H9 (cell line): ENCODE measurements around the gene ARHGAP25. TPM values are rescaled to one million over a fixed set of nuclear protein-coding genes. Genes with fewer than 3 reads are reported as not detected.

Experiments
- DNase-seq: peaks from one replicate; pipeline ENCODE4 v3.0.0-alpha.2; 2017
- H2AFZ ChIP-seq: one replicate; pipeline ENCODE4 v1.6.1; 2013; ENCODE audit warnings: mild to moderate bottlenecking, low read length, control low read depth, moderate library complexity
- H2AK5ac ChIP-seq: 2 replicates; pipeline ENCODE4 v1.6.1; 2013; ENCODE audit warnings: low read length, control low read depth, mixed read lengths; ENCODE audit not compliant: insufficient read length
- H2BK120ac ChIP-seq: one replicate; pipeline ENCODE4 v1.6.1; 2013; ENCODE audit warnings: low read depth, mild to moderate bottlenecking, low read length, control low read depth, inconsistent platforms; ENCODE audit not compliant: poor library complexity, severe bottlenecking
- H2BK12ac ChIP-seq: 2 replicates; pipeline ENCODE4 v1.6.1; 2013; ENCODE audit warnings: low read length, control low read depth, mixed read lengths, low read depth; ENCODE audit not compliant: insufficient read length
- H2BK15ac ChIP-seq: 2 replicates; pipeline ENCODE4 v1.6.1; 2013; ENCODE audit warnings: low read depth, low read length, control low read depth
- H2BK20ac ChIP-seq: one replicate; pipeline ENCODE4 v1.6.1; 2013; ENCODE audit warnings: low read depth, mild to moderate bottlenecking, low read length, control low read depth, inconsistent platforms; ENCODE audit not compliant: poor library complexity, severe bottlenecking
- H2BK5ac ChIP-seq: 2 replicates; pipeline ENCODE4 v1.6.1; 2013; ENCODE audit warnings: low read length, control low read depth, mixed read lengths; ENCODE audit not compliant: insufficient read length
- H3K14ac ChIP-seq: 2 replicates; pipeline ENCODE4 v1.6.1; 2013; ENCODE audit warnings: low read length, control low read depth; ENCODE audit not compliant: insufficient read depth
- H3K18ac ChIP-seq: 2 replicates; pipeline ENCODE4 v1.6.1; 2013; ENCODE audit warnings: low read depth, mild to moderate bottlenecking, mixed read lengths, low read length, control low read depth; ENCODE audit not compliant: insufficient read length
- H3K23ac ChIP-seq: 2 replicates; pipeline ENCODE4 v1.6.1; 2013; ENCODE audit warnings: low read length, control low read depth, mixed read lengths, low read depth; ENCODE audit not compliant: insufficient read length
- H3K23me2 ChIP-seq: 2 replicates; pipeline ENCODE4 v1.6.1; 2013; ENCODE audit warnings: low read depth, mild to moderate bottlenecking, mixed read lengths, low read length, control low read depth; ENCODE audit not compliant: insufficient read length, poor library complexity, severe bottlenecking
- H3K27ac ChIP-seq: 2 replicates; pipeline ENCODE4 v1.5.1; 2013; ENCODE audit warnings: low read length, control low read depth, mixed read lengths, low read depth; ENCODE audit not compliant: insufficient read length
- H3K27me3 ChIP-seq: 2 replicates; pipeline ENCODE4 v1.6.1; 2013; ENCODE audit warnings: low read length, control low read depth, inconsistent platforms; ENCODE audit not compliant: insufficient read depth
- H3K4ac ChIP-seq: 2 replicates; pipeline ENCODE4 v1.6.1; 2013; ENCODE audit warnings: low read depth, mild to moderate bottlenecking, control low read depth, inconsistent platforms, low read length, moderate library complexity
- H3K4me1 ChIP-seq: 2 replicates; pipeline ENCODE4 v1.6.1; 2013; ENCODE audit warnings: low read length, control low read depth, inconsistent platforms; ENCODE audit not compliant: insufficient read depth
- H3K4me2 ChIP-seq: 2 replicates; pipeline ENCODE4 v1.6.1; 2013; ENCODE audit warnings: low read length, control low read depth, mixed read lengths; ENCODE audit not compliant: insufficient read length, insufficient read depth
- H3K56ac ChIP-seq: 2 replicates; pipeline ENCODE4 v1.6.1; 2013; ENCODE audit warnings: low read depth, mild to moderate bottlenecking, mixed read lengths, low read length, control low read depth; ENCODE audit not compliant: insufficient read length
- H3K79me1 ChIP-seq: 2 replicates; pipeline ENCODE4 v1.6.1; 2013; ENCODE audit warnings: low read depth, mild to moderate bottlenecking, moderate library complexity, low read length, control low read depth, inconsistent platforms; ENCODE audit not compliant: insufficient read depth, poor library complexity, severe bottlenecking
- H3K79me2 ChIP-seq: 2 replicates; pipeline ENCODE4 v1.6.1; 2013; ENCODE audit warnings: low read length, control low read depth, inconsistent platforms; ENCODE audit not compliant: insufficient read depth
- H3K9ac ChIP-seq: 2 replicates; pipeline ENCODE4 v1.6.1; 2013; ENCODE audit warnings: low read length, control low read depth, mixed read lengths; ENCODE audit not compliant: insufficient read length; ENCODE audit errors: extremely low read depth
- H3K9me3 ChIP-seq: one replicate; pipeline ENCODE4 v1.6.1; 2013; ENCODE audit warnings: low read depth, low read length, inconsistent platforms; ENCODE audit not compliant: control insufficient read depth
- H3T11ph ChIP-seq: one replicate; pipeline ENCODE4 v1.6.1; 2013; ENCODE audit warnings: mild to moderate bottlenecking, low read length, control low read depth, inconsistent platforms
- H4K20me1 ChIP-seq: one replicate; pipeline ENCODE4 v1.6.1; 2013; ENCODE audit not compliant: control insufficient read depth, insufficient read length, insufficient read depth
- H4K5ac ChIP-seq: 2 replicates; pipeline ENCODE4 v1.6.1; 2013; ENCODE audit warnings: low read depth, mild to moderate bottlenecking, mixed read lengths, low read length, control low read depth; ENCODE audit not compliant: insufficient read length
- H4K8ac ChIP-seq: replicated peaks from 2 replicates; pipeline ENCODE4 v1.6.1; 2013; ENCODE audit warnings: low read length, control low read depth, mixed read lengths, low read depth; ENCODE audit not compliant: insufficient read length
- H4K91ac ChIP-seq: 2 replicates; pipeline ENCODE4 v1.6.1; 2013; ENCODE audit warnings: low read depth, mild to moderate bottlenecking, moderate library complexity, mixed read lengths, low read length, control low read depth; ENCODE audit not compliant: insufficient read length
- H3K27ac Mint-ChIP-seq, 3 experiments: 2 replicates in 2 of 3; 3 replicates in 1 of 3; pipeline ENCODE4 v1.8.0; 2020 to 2021; ENCODE audit warnings: mixed read lengths in 3 of 3, mild to moderate bottlenecking in 1 of 3, moderate library complexity in 1 of 3
- H3K27me3 Mint-ChIP-seq: 2 replicates; pipeline ENCODE4 v1.8.0; 2021; ENCODE audit warnings: low read depth, mild to moderate bottlenecking, moderate library complexity, mixed read lengths
- H3K36me3 Mint-ChIP-seq, 3 experiments: 2 replicates in 2 of 3; 3 replicates in 1 of 3; pipeline ENCODE4 v1.8.0; 2020 to 2021; ENCODE audit warnings: low read depth in 3 of 3, mixed read lengths in 3 of 3; ENCODE audit not compliant: insufficient read depth in 1 of 3
- H3K4me1 Mint-ChIP-seq, 2 experiments: 2 replicates each; pipeline ENCODE4 v1.8.0; 2020; ENCODE audit warnings: mixed read lengths in 2 of 2
- H3K4me3 Mint-ChIP-seq, 2 experiments: 2 replicates in 1 of 2; 3 replicates in 1 of 2; pipeline ENCODE4 v1.8.0; 2020 to 2021; ENCODE audit warnings: mild to moderate bottlenecking in 2 of 2, mixed read lengths in 2 of 2, moderate library complexity in 1 of 2
- H3K9me3 Mint-ChIP-seq, 2 experiments: 2 replicates in 1 of 2; 3 replicates in 1 of 2; pipeline ENCODE4 v1.8.0; 2020; ENCODE audit warnings: mild to moderate bottlenecking in 2 of 2, mixed read lengths in 2 of 2, moderate library complexity in 1 of 2
- WGBS: extraction: QIAGEN DNeasy Blood & Tissue Kit; methylation state at CpG from one replicate; pipeline ENCODE4 v1.1.7; 2013; ENCODE audit warnings: missing lambda C conversion rate, low lambda C conversion rate, mixed read lengths; ENCODE audit not compliant: insufficient read length; ENCODE audit errors: extremely low coverage; 5-methylcytosine and 5-hydroxymethylcytosine counted together
- total RNA-seq: library from RNA; stranded (reverse); gene quantifications from 2 replicates; pipeline ENCODE4 v1.2.1, GENCODE V29; 2021
- TF ChIP-seq, protein P1 (sequence below): fragments of 200-600 bp; sonication (generic); conservative IDR thresholded peaks from 3 replicates; pipeline ENCODE4 v1.8.0; 2021; ENCODE audit warnings: antibody characterized with exemption, mild to moderate bottlenecking

The ARHGAP25 gene
- total RNA-seq, 1 experiment from 2014 or later: 1.3 TPM

DNA sequence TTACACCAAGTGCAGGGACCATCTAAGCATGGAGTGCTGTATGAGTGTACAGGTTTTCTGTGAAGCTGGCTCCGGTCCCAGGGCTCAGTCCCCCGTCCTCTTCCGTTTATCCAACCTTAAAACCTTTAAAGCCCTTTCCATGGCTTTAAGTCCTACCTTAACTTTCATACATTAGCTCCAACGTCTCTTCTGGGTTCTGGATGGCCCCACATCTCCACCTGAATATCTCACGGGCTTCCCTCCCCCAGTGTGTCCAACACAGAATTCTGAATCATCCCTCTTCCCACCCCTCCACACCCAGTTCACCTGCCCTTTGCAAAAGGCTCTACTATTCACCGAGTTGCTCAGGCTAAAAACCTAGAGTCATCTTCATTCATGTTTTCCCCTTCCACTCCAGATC, 12.8 kb downstream of the ARHGAP25 start:
- H3K27ac Mint-ChIP-seq: peak overlapping the region in 1 of 3 experiments; percentile 37; a peak in 1 of 7 replicates
- Histone ChIP-seq H2AK5ac (no peak overlapping the region), H3K56ac (no peak overlapping the region), H2AFZ (no peak overlapping the region), H3K9ac (no peak overlapping the region), H3K4me2 (no peak overlapping the region), H2BK12ac (no peak overlapping the region), H3K14ac (no peak overlapping the region), H3K79me2 (no peaks in the 10 kb centered on the region), H3T11ph (no peak overlapping the region), H2BK5ac (no peak overlapping the region), H3K27me3 (no peaks in the 10 kb centered on the region), H4K91ac (no peak overlapping the region), H3K23me2 (no peaks in the 10 kb centered on the region), H3K4me1 (peaks cover 3% of the 10 kb centered on the region; the same call in 1 of the 2 replicates), H3K9me3 (no peaks in the 10 kb centered on the region), H3K23ac (no peak overlapping the region), H2BK15ac (no peak overlapping the region), H3K4ac (no peak overlapping the region), H4K8ac (no peak overlapping the region), H3K27ac (no peak overlapping the region), H3K18ac (no peak overlapping the region), H2BK120ac (no peak overlapping the region), H4K20me1 (no peaks in the 10 kb centered on the region), H3K79me1 (no peaks in the 10 kb centered on the region), H4K5ac (no peak overlapping the region), H2BK20ac (no peak overlapping the region)
- no peaks in the 10 kb centered on the region; the same call in 1 of the 2 replicates for H3K27me3 Mint-ChIP-seq
- TF ChIP-seq, protein P1, sequence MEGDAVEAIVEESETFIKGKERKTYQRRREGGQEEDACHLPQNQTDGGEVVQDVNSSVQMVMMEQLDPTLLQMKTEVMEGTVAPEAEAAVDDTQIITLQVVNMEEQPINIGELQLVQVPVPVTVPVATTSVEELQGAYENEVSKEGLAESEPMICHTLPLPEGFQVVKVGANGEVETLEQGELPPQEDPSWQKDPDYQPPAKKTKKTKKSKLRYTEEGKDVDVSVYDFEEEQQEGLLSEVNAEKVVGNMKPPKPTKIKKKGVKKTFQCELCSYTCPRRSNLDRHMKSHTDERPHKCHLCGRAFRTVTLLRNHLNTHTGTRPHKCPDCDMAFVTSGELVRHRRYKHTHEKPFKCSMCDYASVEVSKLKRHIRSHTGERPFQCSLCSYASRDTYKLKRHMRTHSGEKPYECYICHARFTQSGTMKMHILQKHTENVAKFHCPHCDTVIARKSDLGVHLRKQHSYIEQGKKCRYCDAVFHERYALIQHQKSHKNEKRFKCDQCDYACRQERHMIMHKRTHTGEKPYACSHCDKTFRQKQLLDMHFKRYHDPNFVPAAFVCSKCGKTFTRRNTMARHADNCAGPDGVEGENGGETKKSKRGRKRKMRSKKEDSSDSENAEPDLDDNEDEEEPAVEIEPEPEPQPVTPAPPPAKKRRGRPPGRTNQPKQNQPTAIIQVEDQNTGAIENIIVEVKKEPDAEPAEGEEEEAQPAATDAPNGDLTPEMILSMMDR: no peak
- peaks cover 13 to 27% of the 10 kb centered on the region in 2 experiments for H3K4me1 Mint-ChIP-seq
- peaks cover 0 to 6% (median 5%) of the 10 kb centered on the region in 3 experiments; a peak in 4 of 7 replicates for H3K36me3 Mint-ChIP-seq
- no CpG with 5 or more reads among the region's 6 CpGs for WGBS
- peak; percentile 11 for DNase-seq
- H3K4me3 Mint-ChIP-seq: no peak overlapping the region
- H3K9me3 Mint-ChIP-seq: no peaks in the 10 kb centered on the region; a peak in 1 of 5 replicates
